HG03521 (cell line): ENCODE data around the gene PKP3.
"Not testable (repeated sequence)": the region's sequence is repeated elsewhere in the genome, so short reads cannot be mapped to it uniquely, and the experiment has no call there.

Experiments
- ATAC-seq: cut with Tn5 transposase; IDR thresholded peaks from one replicate; pipeline ENCODE4 v1.9.1; 2021; ENCODE audit warnings: mild to moderate bottlenecking, moderate library complexity; ENCODE audit not compliant: unreplicated experiment

PKP3 gene

GRCh38 chr11:362642-363442, 31.2 kb upstream of the PKP3 start:
- ATAC-seq: no peak

- not testable (repeated sequence) for ATAC-seq
Observed at GRCh38 chr11:363443-363805, 30.6 kb upstream of the PKP3 start.

GRCh38 chr11:363948-364761, 29.9 kb upstream of the PKP3 start:
- no peak for ATAC-seq

- ATAC-seq: no peak
Observed at GRCh38 chr11:364991-365725, 28.9 kb upstream of the PKP3 start.

- ATAC-seq: no peak
Observed at GRCh38 chr11:365831-366230, 28.2 kb upstream of the PKP3 start.

GRCh38 chr11:367956-368413, 26.0 kb upstream of the PKP3 start:
- no peak for ATAC-seq

- no peak for ATAC-seq
Observed at GRCh38 chr11:368414-369335, 25.3 kb upstream of the PKP3 start.

GRCh38 chr11:369336-370018, 24.5 kb upstream of the PKP3 start, which contains the start of gene B4GALNT4:
Gene B4GALNT4 (plus strand): TSS chr11:369499. CDS start chr11:369804, 305 bp downstream.
- no peak for ATAC-seq

GRCh38 chr11:370070-370941, 23.7 kb upstream of the PKP3 start:
- ATAC-seq: no peak

- no peak for ATAC-seq
Observed at GRCh38 chr11:371051-371450, 23.0 kb upstream of the PKP3 start.

GRCh38 chr11:371716-372590, 22.1 kb upstream of the PKP3 start:
- ATAC-seq: no peak

- no peak for ATAC-seq
Observed at GRCh38 chr11:372809-373715, 20.9 kb upstream of the PKP3 start.

GRCh38 chr11:373716-374551, 20.1 kb upstream of the PKP3 start:
- no peak for ATAC-seq

- ATAC-seq: no peak
Observed at GRCh38 chr11:375065-376025, 18.7 kb upstream of the PKP3 start.
